Measurements from ENCODE around the gene NCKAP5. TPM values are rescaled to one million over a fixed set of nuclear protein-coding genes. Genes with fewer than 3 reads are reported as not detected.

NCKAP5 gene
- total and polyA plus RNA-seq, 9 donors: 0.80 to 2.7 (median 2.2) TPM

GRCh38 chr2:132830321-132830827, 737.9 kb downstream of the NCKAP5 start:
- TF ChIP-seq POLR2A (IDR thresholded peaks at IDR 0.05): no peak
- TF ChIP-seq CTCF (IDR thresholded peaks at IDR 0.05): no peak
- TF ChIP-seq EP300 (IDR thresholded peaks at IDR 0.05): no peak
- intact Hi-C loops (cut with DNase I): no loop called here
- 42 to 66% (median 55%) methylated on average over 3 of the region's 3 CpGs for WGBS, 3 donors
- Histone ChIP-seq H3K27ac (no peak overlapping the region), H3K27me3 (no peaks in the 10 kb centered on the region), H3K4me1 (ENCODE audit: insufficient read depth) (no peaks in the 10 kb centered on the region), H3K4me3 (no peak overlapping the region), H3K36me3 (no peaks in the 10 kb centered on the region), H3K9me3 (no peaks in the 10 kb centered on the region)
- no peak for DNase-seq

GRCh38 chr2:132825601-132826000, 742.7 kb downstream of the NCKAP5 start:
- intact Hi-C loops (cut with DNase I): no loop called here
- Histone ChIP-seq H3K36me3 (no peaks in the 10 kb centered on the region), H3K27me3 (no peaks in the 10 kb centered on the region), H3K9me3 (no peaks in the 10 kb centered on the region), H3K27ac (no peak overlapping the region), H3K4me3 (no peak overlapping the region), H3K4me1 (ENCODE audit: insufficient read depth) (no peaks in the 10 kb centered on the region)
- 83 to 92% (median 91%) methylated on average over 2 of the region's 2 CpGs for WGBS, 3 donors
- no peak for DNase-seq
- TF ChIP-seq CTCF (IDR thresholded peaks at IDR 0.05) (no peak), EP300 (IDR thresholded peaks at IDR 0.05) (no peak), POLR2A (IDR thresholded peaks at IDR 0.05) (no peak)

- no peaks in the 10 kb centered on the region for H3K4me1 ChIP-seq (ENCODE audit: insufficient read depth)
- intact Hi-C loops (cut with DNase I): no loop called here
- no peaks in the 10 kb centered on the region for H3K9me3 ChIP-seq
- no peak overlapping the region for H3K4me3 ChIP-seq
- DNase-seq: no peak
- H3K27me3 ChIP-seq: no peaks in the 10 kb centered on the region
- TF ChIP-seq EP300 (IDR thresholded peaks at IDR 0.05): no peak
- TF ChIP-seq POLR2A (IDR thresholded peaks at IDR 0.05): no peak
- TF ChIP-seq CTCF (IDR thresholded peaks at IDR 0.05): no peak
- H3K36me3 ChIP-seq: no peaks in the 10 kb centered on the region
- H3K27ac ChIP-seq: no peak overlapping the region
These were observed 743.5 kb downstream of the NCKAP5 start for GRCh38 chr2:132824716-132825115.

GRCh38 chr2:132816234-132816633, 752.0 kb downstream of the NCKAP5 start:
- intact Hi-C loops (cut with DNase I): no loop called here
- Histone ChIP-seq H3K4me1 (ENCODE audit: insufficient read depth) (no peaks in the 10 kb centered on the region), H3K27ac (no peak overlapping the region), H3K9me3 (no peaks in the 10 kb centered on the region), H3K4me3 (no peak overlapping the region), H3K36me3 (no peaks in the 10 kb centered on the region), H3K27me3 (no peaks in the 10 kb centered on the region)
- TF ChIP-seq CTCF (IDR thresholded peaks at IDR 0.05) (no peak), POLR2A (IDR thresholded peaks at IDR 0.05) (no peak), EP300 (IDR thresholded peaks at IDR 0.05) (no peak)
- DNase-seq: no peak
- WGBS, 3 donors: 93 to 94% (median 93%) methylated on average over 7 of the region's 7 CpGs

Data from ovary (tissue), 9 donors.